SK-N-MC (cell line): ENCODE data around the gene PRKRIP1.

Experiments used
- DNase-seq: peaks from one replicate; pipeline ENCODE4 v3.0.0-alpha.2; 2011; ENCODE audit warnings: low read depth, low spot score
- H3K27ac ChIP-seq: fragments of 200-600 bp; sonication (generic); 2 replicates; pipeline ENCODE4 v1.5.1; 2016; ENCODE audit warnings: mixed run types
- H3K36me3 ChIP-seq: fragments of 200-600 bp; sonication (generic); 2 replicates; pipeline ENCODE4 v1.6.1; 2017; ENCODE audit warnings: antibody characterized with exemption, low read length, mixed read lengths; ENCODE audit not compliant: insufficient read depth
- H3K4me3 ChIP-seq: fragments of 200-600 bp; sonication (generic); 2 replicates; pipeline ENCODE4 v1.5.1; 2016
- H3K9ac ChIP-seq: fragments of 200-600 bp; sonication (generic); 2 replicates; pipeline ENCODE4 v1.8.0; 2017; ENCODE audit warnings: mixed run types, mixed read lengths; ENCODE audit not compliant: insufficient read length
- H3K9me3 ChIP-seq: fragments of 200-600 bp; sonication (generic); 2 replicates; pipeline ENCODE4 v1.6.1; 2017; ENCODE audit warnings: low read depth, mild to moderate bottlenecking, antibody characterized with exemption, low read length, moderate library complexity, mixed read lengths
- EZH2 ChIP-seq: fragments of 200-600 bp; sonication (generic); IDR thresholded peaks from one replicate; pipeline ENCODE4 v1.6.1; 2017; ENCODE audit warnings: antibody characterized with exemption
- FOXP2 ChIP-seq: optimal IDR thresholded peaks from 2 replicates; pipeline ENCODE3; 2011; ENCODE audit warnings: mild to moderate bottlenecking, moderate library complexity; ENCODE audit not compliant: insufficient read depth; ENCODE audit errors: extremely low read length, control extremely low read depth
- POLR2AphosphoS5 ChIP-seq: IDR thresholded peaks from 2 replicates; pipeline ENCODE4 v1.6.1; 2012; ENCODE audit warnings: mild to moderate bottlenecking, low read depth, low read length, borderline replicate concordance

Gene PRKRIP1

DNA sequence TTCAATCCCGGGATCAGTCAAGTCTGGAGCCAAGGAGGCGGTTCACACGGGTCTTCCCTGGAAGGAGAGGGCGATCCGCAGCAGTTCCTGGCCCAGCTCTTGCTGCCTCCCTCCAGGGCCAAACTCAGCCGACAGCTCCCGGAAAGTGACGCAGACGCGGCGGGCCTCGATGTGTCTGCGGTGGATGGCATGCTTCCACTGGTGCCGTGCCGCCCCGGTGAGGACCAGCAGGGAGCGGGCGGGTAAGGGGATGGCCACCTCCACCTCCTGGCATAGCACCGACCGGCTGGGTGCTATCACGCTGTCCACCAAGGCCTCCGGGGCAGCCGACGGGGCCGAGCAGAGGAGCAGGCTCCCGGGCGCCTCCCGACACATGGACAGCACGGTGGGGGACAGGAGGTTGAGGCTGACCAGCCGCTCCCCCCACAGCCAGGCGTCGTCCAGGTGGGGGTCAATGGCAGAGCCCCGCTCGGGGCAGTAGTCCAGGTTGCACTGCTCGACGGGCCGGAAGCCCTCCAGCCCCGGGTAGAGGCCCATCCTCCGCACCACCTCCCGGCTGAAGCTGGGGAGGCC is 61.3 kb downstream of the PRKRIP1 start:
- Histone ChIP-seq H3K36me3 (peaks cover 16% of the 10 kb centered on the region; the same call in 1 of the 2 replicates), H3K9ac (no peak overlapping the region), H3K27ac (no peak overlapping the region), H3K9me3 (no peaks in the 10 kb centered on the region), H3K4me3 (no peak overlapping the region)
- TF ChIP-seq FOXP2 = no peak
- TF ChIP-seq POLR2AphosphoS5 = no peak
- TF ChIP-seq EZH2 = no peak
- no peak for DNase-seq

DNA sequence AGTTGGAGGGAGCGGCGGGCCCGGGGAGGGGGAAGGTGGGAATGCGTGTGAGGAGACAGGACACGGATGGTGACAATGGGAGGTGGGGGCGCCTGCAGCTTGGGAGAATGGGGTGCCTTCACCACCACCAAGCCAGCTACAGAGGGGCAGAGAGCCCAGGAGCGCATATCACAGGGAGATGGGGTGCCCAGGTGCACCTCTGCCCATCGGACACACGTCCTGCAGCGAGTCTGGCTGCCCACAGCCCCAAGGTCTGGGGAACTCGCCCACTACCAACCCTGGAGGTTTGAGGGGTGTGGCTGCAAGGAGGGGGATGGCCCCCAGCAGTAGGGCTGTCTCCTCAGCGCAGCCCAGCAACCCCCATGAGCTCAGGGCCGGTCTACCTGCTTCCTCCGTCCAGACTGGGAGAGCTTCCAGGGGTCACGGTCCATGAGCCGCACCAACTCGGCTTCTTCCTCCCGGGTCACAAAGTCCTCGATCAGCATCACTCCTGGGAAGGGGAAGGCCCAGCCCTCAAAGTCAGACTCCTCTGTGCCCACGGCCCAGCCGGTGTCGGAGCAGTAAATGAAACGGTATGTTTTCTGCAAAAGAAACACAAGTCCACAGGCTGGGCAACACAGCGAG is 63.2 kb downstream of the PRKRIP1 start:
- Histone ChIP-seq H3K36me3 (peaks cover 16% of the 10 kb centered on the region; the same call in 1 of the 2 replicates), H3K9ac (no peak overlapping the region), H3K4me3 (no peak overlapping the region), H3K9me3 (no peaks in the 10 kb centered on the region), H3K27ac (no peak overlapping the region)
- DNase-seq = no peak
- TF ChIP-seq POLR2AphosphoS5 = no peak
- no peak for TF ChIP-seq FOXP2
- TF ChIP-seq EZH2 = no peak

DNA sequence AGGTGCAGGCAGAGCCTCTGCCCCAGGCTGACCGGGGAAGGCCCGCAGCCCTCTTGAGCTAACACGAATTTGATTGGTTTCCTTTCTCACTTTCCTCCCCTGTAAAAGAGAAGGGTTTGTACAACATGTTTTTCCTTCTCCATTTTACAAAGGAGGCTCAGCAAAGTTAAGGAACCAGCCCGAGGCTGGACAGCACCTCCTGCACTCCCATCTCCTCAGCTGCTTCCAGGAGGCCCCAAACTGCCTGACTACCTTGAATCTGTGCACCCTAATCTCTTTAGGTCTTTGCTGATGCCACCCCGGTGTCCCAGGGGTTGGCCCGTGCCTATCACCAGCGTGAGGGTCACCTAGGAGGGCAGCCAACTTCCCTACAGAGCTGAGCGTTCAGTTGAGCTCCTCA is 64.3 kb downstream of the PRKRIP1 start:
- Histone ChIP-seq H3K4me3 (no peak overlapping the region), H3K9me3 (no peaks in the 10 kb centered on the region), H3K36me3 (peaks cover 16% of the 10 kb centered on the region; the same call in 1 of the 2 replicates), H3K9ac (no peak overlapping the region), H3K27ac (no peak overlapping the region)
- no peak for TF ChIP-seq FOXP2
- no peak for TF ChIP-seq POLR2AphosphoS5
- TF ChIP-seq EZH2 = no peak
- no peak for DNase-seq

DNA sequence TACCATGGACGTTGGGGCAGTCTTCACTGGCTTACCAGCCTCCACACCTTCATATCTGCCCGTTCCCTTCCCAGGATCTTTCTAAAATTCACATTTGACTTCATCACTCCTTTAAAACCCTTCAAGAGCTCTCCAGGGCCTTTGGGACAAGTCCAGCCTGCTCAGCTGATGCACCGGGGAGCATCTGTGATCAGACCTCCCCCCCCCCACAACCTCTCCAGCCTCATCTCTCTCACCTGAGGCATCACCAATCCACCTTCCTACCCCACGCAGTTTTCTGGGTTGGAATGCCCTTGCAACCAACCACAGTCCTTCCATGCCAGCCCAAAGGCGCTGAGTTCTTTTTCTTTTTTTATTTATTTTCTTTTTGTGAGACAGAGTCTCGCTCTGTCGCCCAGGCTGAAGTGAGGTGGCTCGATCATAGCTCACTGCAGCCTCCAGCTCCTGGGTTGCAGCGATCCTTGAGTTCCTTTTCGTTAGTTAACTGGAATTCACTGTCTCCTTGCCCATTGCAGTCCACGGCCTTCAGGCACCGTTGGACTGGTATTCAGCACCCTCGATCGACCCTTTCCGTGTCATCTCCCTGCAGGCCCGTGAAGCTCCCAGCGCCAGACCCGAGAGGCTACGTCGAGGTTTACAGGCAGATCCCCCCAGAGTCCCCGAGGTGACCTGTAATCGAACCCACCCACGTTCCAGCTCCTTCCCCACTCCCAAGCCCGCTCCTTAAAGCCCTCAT is 67.8 kb downstream of the PRKRIP1 start:
- no peak for DNase-seq
- Histone ChIP-seq H3K27ac (peak overlapping the region; percentile 49; the same call in 1 of the 2 replicates), H3K4me3 (peak overlapping the region; percentile 97), H3K9ac (peak overlapping the region; percentile 95), H3K9me3 (no peaks in the 10 kb centered on the region), H3K36me3 (peaks cover 3% of the 10 kb centered on the region; the same call in 1 of the 2 replicates)
- TF ChIP-seq EZH2 (no peak), POLR2AphosphoS5 (no peak), FOXP2 (no peak)

DNA sequence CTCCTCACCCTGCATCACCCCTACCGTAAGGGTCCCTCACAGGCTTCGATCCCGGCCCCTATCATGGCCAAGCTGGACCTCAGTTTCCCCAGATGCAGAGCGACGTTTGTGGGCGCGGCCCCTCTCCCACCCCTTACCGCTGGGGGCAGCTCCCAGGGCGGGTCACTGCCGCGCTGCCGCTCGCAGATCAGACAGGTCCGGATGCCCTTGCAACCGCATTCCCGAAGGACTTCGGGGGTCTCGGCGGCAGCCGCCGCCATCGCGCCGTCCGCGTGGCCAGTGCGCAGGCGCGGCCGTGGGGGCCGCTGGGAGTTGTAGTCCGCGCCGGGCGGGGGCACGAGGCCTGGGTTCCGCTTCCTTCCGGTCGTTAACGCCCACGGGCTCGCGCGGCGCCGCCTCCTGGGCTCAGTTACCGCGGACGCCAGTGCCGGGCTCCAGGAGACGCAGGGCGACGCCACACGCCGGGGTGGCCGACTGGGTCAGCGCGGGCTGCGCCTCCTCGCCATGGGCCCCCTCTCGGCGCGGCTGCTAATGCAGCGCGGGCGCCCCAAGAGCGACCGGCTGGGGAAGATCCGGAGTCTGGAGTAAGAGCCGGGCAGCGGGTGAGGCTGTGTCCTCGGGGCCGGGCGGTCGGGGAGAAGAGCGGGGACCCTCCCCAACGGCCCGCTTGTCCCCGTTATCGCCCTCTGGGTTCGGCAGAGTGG is 68.6 kb downstream of the PRKRIP1 start, which contains the start of the genes ALKBH4 and LRWD1:
ALKBH4 (minus strand) TSS at position 287 of the 704 bp plus-strand sequence; CDS start at position 260, 27 bp downstream.
LRWD1 (plus strand) TSS at position 408 of the 704 bp plus-strand sequence; CDS start at position 505, 97 bp downstream.
- DNase-seq = peak; percentile 14
- peak within 1 kb of the TSS; percentile 49; the same call in 1 of the 2 replicates for H3K27ac ChIP-seq
- peak; percentile 92 for TF ChIP-seq POLR2AphosphoS5
- TF ChIP-seq EZH2 = no peak
- TF ChIP-seq FOXP2 = peak; percentile 54

DNA sequence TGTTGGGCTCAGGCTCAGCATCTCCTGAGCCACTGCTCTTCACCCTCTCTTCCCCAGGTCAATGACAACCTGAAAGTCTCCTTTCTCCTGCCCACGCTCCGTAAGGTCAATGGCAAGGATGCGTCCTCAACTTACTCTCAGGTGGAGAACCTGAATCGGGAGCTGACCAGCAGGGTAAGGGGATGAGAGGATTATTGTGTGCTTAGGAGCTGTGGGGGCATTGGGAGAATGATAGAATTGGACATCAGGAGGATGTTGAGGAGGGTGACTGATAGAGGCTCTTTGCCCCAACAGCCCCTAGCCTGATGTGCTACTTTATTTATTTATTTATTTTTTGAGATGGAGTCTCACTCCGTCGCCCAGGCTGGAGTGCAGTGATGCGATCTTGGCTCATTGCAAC is 69.9 kb downstream of the PRKRIP1 start:
- Histone ChIP-seq H3K9me3 (no peaks in the 10 kb centered on the region), H3K27ac (no peak overlapping the region), H3K9ac (no peak overlapping the region), H3K36me3 (no peaks in the 10 kb centered on the region; the same call in 1 of the 2 replicates), H3K4me3 (peak overlapping the region; percentile 97; the same call in 1 of the 2 replicates)
- no peak for DNase-seq
- TF ChIP-seq EZH2 = no peak
- no peak for TF ChIP-seq FOXP2

More for the DNA sequence above, 68.6 kb downstream of the PRKRIP1 start, which contains the start of the genes ALKBH4 and LRWD1:
- Histone ChIP-seq H3K36me3 (no peaks in the 10 kb centered on the region; the same call in 1 of the 2 replicates), H3K9ac (peak within 1 kb of the TSS; percentile 95), H3K9me3 (no peaks in the 10 kb centered on the region), H3K4me3 (peak within 1 kb of the TSS; percentile 97)

DNA sequence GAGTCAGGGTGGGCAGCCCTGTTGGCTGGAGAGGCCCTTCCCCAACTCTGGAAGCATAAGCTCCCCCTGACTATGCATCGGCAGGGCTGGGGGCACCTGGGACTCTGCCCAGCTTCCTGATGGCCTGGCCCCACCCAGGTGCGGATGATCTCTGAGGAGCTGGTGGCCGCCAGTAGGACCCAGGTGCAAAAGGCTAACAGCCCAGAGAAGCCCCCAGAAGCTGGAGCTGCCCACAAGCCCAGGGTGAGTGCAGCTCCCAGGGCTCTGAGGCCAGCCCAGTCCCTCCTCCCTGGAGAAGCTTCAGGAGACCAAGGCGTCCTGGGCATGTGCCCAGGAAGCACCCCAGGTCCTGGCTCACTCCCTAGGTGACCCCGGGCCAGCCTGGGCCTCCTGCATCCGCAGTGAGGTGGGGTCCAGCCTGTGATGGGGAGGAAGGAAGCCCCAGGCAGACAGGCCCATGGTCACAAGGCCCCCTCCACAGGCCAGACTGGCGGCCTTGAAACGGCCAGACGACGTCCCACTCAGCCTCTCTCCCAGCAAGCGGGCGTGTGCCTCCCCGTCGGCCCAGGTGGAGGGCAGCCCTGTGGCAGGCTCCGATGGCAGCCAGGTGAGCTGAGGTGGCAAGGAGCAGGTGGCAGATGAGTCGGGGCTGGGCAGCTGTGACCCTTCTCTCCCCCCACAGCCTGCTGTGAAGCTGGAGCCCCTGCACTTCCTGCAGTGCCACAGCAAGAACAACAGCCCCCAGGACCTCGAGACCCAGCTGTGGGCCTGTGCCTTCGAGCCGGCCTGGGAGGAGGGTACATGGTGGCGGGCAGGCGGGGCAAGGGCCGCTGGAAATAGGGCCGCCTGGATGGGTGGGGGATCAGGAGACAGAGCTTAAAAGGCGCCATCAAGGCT is 71.7 kb downstream of the PRKRIP1 start:
- Histone ChIP-seq H3K9ac (no peak overlapping the region), H3K4me3 (no peak overlapping the region), H3K36me3 (peaks cover 3% of the 10 kb centered on the region; the same call in 1 of the 2 replicates), H3K27ac (no peak overlapping the region), H3K9me3 (no peaks in the 10 kb centered on the region)
- no peak for DNase-seq
- TF ChIP-seq FOXP2 (no peak), EZH2 (no peak), POLR2AphosphoS5 (no peak)
